H1 (cell line): ENCODE data around the gene RNPEPL1. TPM values are rescaled to one million over a fixed set of nuclear protein-coding genes. Genes with fewer than 3 reads are reported as not detected.

ENCODE experiments used
- CTCF ChIA-PET: fragments of 300-600 bp; sonication (Branson Sonifier 250); formaldehyde crosslinking; loops from one replicate; lab custom pipeline; 2021; ENCODE audit not compliant: partially characterized antibody; lab: Charles Lee
- POLR2A ChIA-PET: fragments of 300-600 bp; sonication (Branson Sonifier 250); formaldehyde crosslinking; loops from one replicate; lab custom pipeline; 2021; ENCODE audit warnings: inconsistent platforms; ENCODE audit not compliant: partially characterized antibody; lab: Charles Lee
- DNase-seq, 2 experiments: peaks; one replicate each; pipeline versions ENCODE4 v3.0.0 to v3.0.0-alpha.2; 2010 to 2022; ENCODE audit warnings: low spot score in 2 of 2, low read depth in 1 of 2, mixed read lengths in 1 of 2
- FAIRE-seq: peaks from 2 replicates; lab custom pipeline; 2011; peaks lifted over from hg19 to GRCh38; lab: Jason Lieb, UNC
- H2AFZ ChIP-seq: 2 replicates; pipeline ENCODE4 v1.8.1; 2012; ENCODE audit warnings: low read length, inconsistent platforms
- H2AK5ac ChIP-seq: 2 replicates; pipeline ENCODE4 v1.6.1; 2013; ENCODE audit warnings: low read depth, low read length
- H2BK120ac ChIP-seq: replicated peaks from 2 replicates; pipeline ENCODE3; 2013; ENCODE audit warnings: low read depth, low read length, inconsistent platforms
- H2BK12ac ChIP-seq: 2 replicates; pipeline ENCODE4 v1.6.1; 2013; ENCODE audit warnings: low read depth, low read length
- H2BK15ac ChIP-seq: 2 replicates; pipeline ENCODE4 v1.6.1; 2013; ENCODE audit warnings: low read length
- H2BK20ac ChIP-seq: 2 replicates; pipeline ENCODE4 v1.6.1; 2013; ENCODE audit warnings: low read length
- H2BK5ac ChIP-seq: 2 replicates; pipeline ENCODE4 v1.6.1; 2013; ENCODE audit warnings: low read depth, low read length
- H3K14ac ChIP-seq: 2 replicates; pipeline ENCODE4 v1.6.1; 2013; ENCODE audit warnings: inconsistent platforms; ENCODE audit not compliant: insufficient read length
- H3K18ac ChIP-seq: 2 replicates; pipeline ENCODE4 v1.6.1; 2013; ENCODE audit warnings: low read length; ENCODE audit errors: extremely low read depth
- H3K23ac ChIP-seq: 2 replicates; pipeline ENCODE4 v1.6.1; 2013; ENCODE audit warnings: inconsistent platforms; ENCODE audit not compliant: insufficient read length
- H3K23me2 ChIP-seq: 2 replicates; pipeline ENCODE4 v1.6.1; 2013; ENCODE audit warnings: low read depth, low read length
- H3K27ac ChIP-seq: 2 replicates; pipeline ENCODE4 v1.6.1; 2011; ENCODE audit warnings: low read depth, low read length, inconsistent platforms
- H3K27me3 ChIP-seq, 4 experiments: replicated peaks in 1 of 4; 1 replicate in 1 of 4; 2 replicates in 3 of 4; pipeline versions ENCODE4 v1.6.1 to v1.8.1; 2011 to 2013; ENCODE audit warnings: low read length in 3 of 4, mild to moderate bottlenecking in 3 of 4, inconsistent platforms in 2 of 4, mixed read lengths in 2 of 4, moderate library complexity in 1 of 4; ENCODE audit not compliant: control insufficient read depth in 3 of 4, insufficient read depth in 3 of 4; ENCODE audit errors: extremely low read depth in 1 of 4
- H3K36me3 ChIP-seq, 4 experiments: 2 replicates each; pipeline versions ENCODE4 v1.6.1 to v1.8.1; 2011 to 2013; ENCODE audit warnings: mild to moderate bottlenecking in 4 of 4, low read length in 3 of 4, moderate library complexity in 2 of 4, control low read depth in 1 of 4, inconsistent platforms in 1 of 4; ENCODE audit not compliant: insufficient read depth in 4 of 4, control insufficient read depth in 2 of 4
- H3K4ac ChIP-seq: replicated peaks from 2 replicates; pipeline ENCODE3; 2013; ENCODE audit warnings: low read length, low read depth, mixed read lengths, inconsistent platforms; ENCODE audit not compliant: insufficient read length
- H3K4me1 ChIP-seq, 4 experiments: replicated peaks in 1 of 4; 1 replicate in 1 of 4; 2 replicates in 3 of 4; pipeline versions ENCODE4 v1.6.1 to v1.8.1; 2011 to 2013; ENCODE audit warnings: low read length in 3 of 4, inconsistent platforms in 2 of 4, mixed read lengths in 1 of 4; ENCODE audit not compliant: insufficient read depth in 4 of 4, control insufficient read depth in 3 of 4
- H3K4me2 ChIP-seq, 2 experiments: 2 replicates each; pipeline versions ENCODE4 v1.6.1 to v1.8.1; 2011 to 2013; ENCODE audit warnings: low read depth in 2 of 2, low read length in 2 of 2, control low read depth in 1 of 2, inconsistent platforms in 1 of 2, mild to moderate bottlenecking in 1 of 2; ENCODE audit not compliant: insufficient read depth in 1 of 2
- H3K4me3 ChIP-seq, 4 experiments: fragments of 200-600, 300-600 bp in 1 of 4; sonication (generic), shearing (Covaris generic), sonication (Bioruptor Twin) in 1 of 4; 2 replicates each; pipeline versions ENCODE4 v1.5.1 to v1.8.1; 2011 to 2016; ENCODE audit warnings: low read length in 4 of 4, low read depth in 3 of 4, control low read depth in 2 of 4, inconsistent platforms in 2 of 4, mild to moderate bottlenecking in 2 of 4, mixed read lengths in 1 of 4, moderate library complexity in 1 of 4; ENCODE audit not compliant: insufficient read depth in 2 of 4; ENCODE audit errors: extremely low read depth in 1 of 4
- H3K56ac ChIP-seq: replicated peaks from 2 replicates; pipeline ENCODE3; 2013; ENCODE audit warnings: low read depth, mild to moderate bottlenecking, mixed read lengths, low read length, inconsistent platforms; ENCODE audit not compliant: insufficient read length
- H3K79me1 ChIP-seq: 2 replicates; pipeline ENCODE4 v1.6.1; 2013; ENCODE audit warnings: low read depth, low read length, control low read depth
- H3K79me2 ChIP-seq, 2 experiments: 2 replicates each; pipeline versions ENCODE4 v1.6.1 to v1.8.1; 2012 to 2013; ENCODE audit warnings: low read length in 2 of 2, mild to moderate bottlenecking in 2 of 2, inconsistent platforms in 1 of 2; ENCODE audit not compliant: insufficient read depth in 2 of 2, control insufficient read depth in 1 of 2
- H3K9ac ChIP-seq, 4 experiments: replicated peaks in 1 of 4; 1 replicate in 1 of 4; 2 replicates in 3 of 4; pipeline versions ENCODE4 v1.6.1 to v1.8.1; 2011 to 2013; ENCODE audit warnings: low read depth in 3 of 4, low read length in 3 of 4, control low read depth in 2 of 4, mild to moderate bottlenecking in 2 of 4, moderate library complexity in 2 of 4, inconsistent platforms in 1 of 4; ENCODE audit errors: extremely low read depth in 1 of 4
- H3K9me3 ChIP-seq, 2 experiments: 2 replicates each; pipeline versions ENCODE4 v1.6.1 to v1.8.1; 2012 to 2013; ENCODE audit warnings: mild to moderate bottlenecking in 2 of 2, moderate library complexity in 2 of 2, control low read depth in 1 of 2, inconsistent platforms in 1 of 2, low read depth in 1 of 2, low read length in 1 of 2, mixed read lengths in 1 of 2; ENCODE audit not compliant: insufficient read depth in 2 of 2
- H4K20me1 ChIP-seq, 2 experiments: replicated peaks in 1 of 2; 2 replicates each; pipeline versions ENCODE3 to v1.8.1; 2011 to 2013; ENCODE audit warnings: inconsistent platforms in 2 of 2, low read length in 2 of 2, mild to moderate bottlenecking in 1 of 2; ENCODE audit not compliant: insufficient read depth in 2 of 2, control insufficient read depth in 1 of 2
- H4K5ac ChIP-seq: 2 replicates; pipeline ENCODE4 v1.6.1; 2013; ENCODE audit warnings: low read length, low read depth, mixed read lengths, inconsistent platforms; ENCODE audit not compliant: insufficient read length
- H4K8ac ChIP-seq: 2 replicates; pipeline ENCODE4 v1.8.0; 2013; ENCODE audit warnings: mild to moderate bottlenecking, moderate library complexity, low read length, inconsistent platforms; ENCODE audit not compliant: insufficient read depth; ENCODE audit errors: extremely low read depth
- H4K91ac ChIP-seq: replicated peaks from 2 replicates; pipeline ENCODE3; 2013; ENCODE audit warnings: low read length, mixed read lengths, inconsistent platforms; ENCODE audit not compliant: insufficient read length
- SP4 ChIP-seq: IDR thresholded peaks from 2 replicates; pipeline ENCODE4 v1.6.1; 2012; ENCODE audit warnings: low read length, inconsistent platforms
- WGBS, 2 experiments: shearing (Covaris generic) in 1 of 2; methylation state at CpG; one replicate each; pipeline versions ENCODE4 v1.1.6 to v1.1.7; 2013 to 2015; ENCODE audit warnings: low lambda C conversion rate in 2 of 2, mixed read lengths in 2 of 2, inconsistent platforms in 1 of 2, low coverage in 1 of 2, missing lambda C conversion rate in 1 of 2; ENCODE audit not compliant: insufficient replicate concordance in 2 of 2, insufficient coverage in 1 of 2, insufficient read length in 1 of 2; ENCODE audit errors: extremely low coverage in 1 of 2, missing lambda C conversion rate in 1 of 2; 5-methylcytosine and 5-hydroxymethylcytosine counted together
- polyA plus RNA-seq, 7 experiments: library from polyadenylated mRNA; depleted of rRNA in 3 of 7; stranded (reverse) in 5 of 7; unstranded in 2 of 7; fragments of >200 nt in 5 of 7; fragments of 200-250 nt in 2 of 7; gene quantifications; 1 replicate in 5 of 7; 2 replicates in 1 of 7; 4 replicates in 1 of 7; pipeline versions ENCODE4 v1.2.1 to v1.2.3, GENCODE V29; 2011 to 2013; ENCODE audit warnings: missing spikeins in 2 of 7, mixed read lengths in 2 of 7
- total RNA-seq: library from RNA; stranded (reverse); fragmentation: NEBNext Ultra II Directional; extraction: Animal tissue kit (Norgen Biotek cat#: 25700); gene quantifications from 2 replicates; pipeline ENCODE4 v1.2.1, GENCODE V29; 2021
- TF ChIP-seq, protein P1 (sequence below): IDR thresholded peaks from 2 replicates; pipeline ENCODE4 v1.6.1; 2012; ENCODE audit warnings: inconsistent platforms
- TF ChIP-seq, protein P2 (sequence below): IDR thresholded peaks from 2 replicates; pipeline ENCODE4 v1.6.1; 2012; ENCODE audit warnings: low read length, inconsistent platforms

The RNPEPL1 gene
- total and polyA plus RNA-seq, 2 of the 8 experiments (the other 6 are each of a cell fraction or from before 2014, with no cell fraction given), result 9.0 to 11.3 TPM

DNA sequence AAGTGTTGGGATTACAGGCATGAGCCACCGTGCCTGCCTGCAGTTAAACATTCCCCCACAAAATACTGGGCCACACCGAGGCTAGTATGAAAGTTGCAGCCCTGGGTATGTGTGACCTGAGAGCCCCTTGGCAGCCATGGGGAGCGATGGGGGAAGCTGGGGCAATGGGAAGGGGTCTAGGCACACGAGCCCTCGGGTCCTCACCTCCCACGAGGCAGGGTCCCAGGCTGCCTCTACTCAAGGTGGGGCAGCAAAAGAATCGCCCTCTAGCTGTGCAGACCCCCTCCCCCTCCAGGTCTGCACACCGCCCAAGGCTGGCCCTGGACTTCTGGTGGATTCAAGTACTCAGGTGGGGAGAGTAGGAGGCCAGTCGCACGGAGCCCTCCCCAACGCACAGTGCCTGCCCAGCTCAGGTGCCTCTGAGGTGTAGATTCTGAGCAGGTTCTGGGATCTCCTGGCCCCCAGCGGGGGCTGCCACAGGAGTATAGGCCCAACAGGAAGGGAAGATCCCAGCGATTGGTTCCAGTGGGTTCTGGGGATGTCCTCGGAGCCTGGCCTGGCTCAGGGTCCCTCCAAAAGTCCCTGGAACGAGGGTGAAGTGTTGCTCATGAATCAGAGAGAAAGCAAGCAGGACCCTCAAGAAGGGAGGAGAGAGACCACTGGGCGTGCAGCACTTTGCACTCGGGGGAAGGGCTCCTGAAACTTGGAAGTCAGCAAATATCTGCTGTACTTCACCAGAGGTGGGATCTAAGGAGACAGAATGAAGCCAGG is 59.6 kb downstream of the RNPEPL1 start:
- DNase-seq (no peak), FAIRE-seq (no peak)

More for the DNA sequence above, 59.6 kb downstream of the RNPEPL1 start:
- Histone ChIP-seq H3K4me2 (no peak overlapping the region), H3K23ac (no peak overlapping the region), H4K5ac (no peak overlapping the region), H3K79me1 (no peaks in the 10 kb centered on the region), H2AFZ (no peak overlapping the region), H2BK5ac (no peak overlapping the region), H3K56ac (no peak overlapping the region), H4K91ac (no peak overlapping the region), H2BK20ac (no peak overlapping the region), H3K27me3 (no peaks in the 10 kb centered on the region), H3K36me3 (no peaks in the 10 kb centered on the region), H4K20me1 (no peaks in the 10 kb centered on the region), H4K8ac (no peak overlapping the region; the same call in 1 of the 2 replicates), H2AK5ac (no peak overlapping the region), H2BK120ac (no peak overlapping the region), H3K23me2 (no peaks in the 10 kb centered on the region), H3K18ac (no peak overlapping the region), H3K79me2 (no peaks in the 10 kb centered on the region), H3K4ac (no peak overlapping the region), H3K4me1 (peaks cover 0 to 3% (median 1%) of the 10 kb centered on the region in 4 experiments; a peak in 2 of 7 replicates), H3K14ac (no peak overlapping the region), H3K9ac (no peak overlapping the region), H2BK15ac (no peak overlapping the region), H3K4me3 (no peak overlapping the region), H3K27ac (no peak overlapping the region), H2BK12ac (no peak overlapping the region), H3K9me3 (peaks cover 10 to 31% of the 10 kb centered on the region in 2 experiments; a peak in 3 of 4 replicates)
- 90% methylated on average over 10 of the region's 17 CpGs; no CpG with 5 or more reads in 1 of the 2 experiments for WGBS, 2 experiments
- CTCF ChIA-PET, result interaction anchor here (0.9 to 1.9 kb wide), 3 partner anchors 10 to 13 kb away, joined by 3 to 5 read pairs (median 4); no protein-coding TSS in a partner anchor
- TF ChIP-seq SP4, result no peak
- TF ChIP-seq, protein P1, sequence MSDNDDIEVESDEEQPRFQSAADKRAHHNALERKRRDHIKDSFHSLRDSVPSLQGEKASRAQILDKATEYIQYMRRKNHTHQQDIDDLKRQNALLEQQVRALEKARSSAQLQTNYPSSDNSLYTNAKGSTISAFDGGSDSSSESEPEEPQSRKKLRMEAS, result no peak
- TF ChIP-seq, protein P2, sequence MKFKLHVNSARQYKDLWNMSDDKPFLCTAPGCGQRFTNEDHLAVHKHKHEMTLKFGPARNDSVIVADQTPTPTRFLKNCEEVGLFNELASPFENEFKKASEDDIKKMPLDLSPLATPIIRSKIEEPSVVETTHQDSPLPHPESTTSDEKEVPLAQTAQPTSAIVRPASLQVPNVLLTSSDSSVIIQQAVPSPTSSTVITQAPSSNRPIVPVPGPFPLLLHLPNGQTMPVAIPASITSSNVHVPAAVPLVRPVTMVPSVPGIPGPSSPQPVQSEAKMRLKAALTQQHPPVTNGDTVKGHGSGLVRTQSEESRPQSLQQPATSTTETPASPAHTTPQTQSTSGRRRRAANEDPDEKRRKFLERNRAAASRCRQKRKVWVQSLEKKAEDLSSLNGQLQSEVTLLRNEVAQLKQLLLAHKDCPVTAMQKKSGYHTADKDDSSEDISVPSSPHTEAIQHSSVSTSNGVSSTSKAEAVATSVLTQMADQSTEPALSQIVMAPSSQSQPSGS, result no peak
- POLR2A ChIA-PET, result no interaction called here
